Omental fat pad (tissue), 4 donors: ENCODE measurements around the gene COASY. TPM values are rescaled to one million over a fixed set of nuclear protein-coding genes. Genes with fewer than 3 reads are reported as not detected.
"Not testable (repeated sequence)": the region's sequence is repeated elsewhere in the genome, so short reads cannot be mapped to it uniquely, and the experiment has no call there.

Experiments
- ATAC-seq: fragments of 150-250 bp; one replicate; pipeline ENCODE4 v1.9.1; 2016; ENCODE audit warnings: mild to moderate bottlenecking, moderate library complexity; ENCODE audit not compliant: low FRiP score
- DNase-seq: peaks from one replicate; pipeline ENCODE4 v3.0.0-alpha.2; 2019; ENCODE audit warnings: low spot score
- CTCF ChIP-seq, 3 donors: fragments of 450-650 bp; IDR thresholded peaks; one replicate each; pipeline ENCODE4 v1.5.1; 2016 to 2017; ENCODE audit warnings: antibody characterized with exemption in 3 of 3, mild to moderate bottlenecking in 3 of 3, moderate library complexity in 2 of 3
- total RNA-seq, 4 donors: library from RNA; depleted of rRNA; stranded (reverse); fragments of >200 nt; gene quantifications; one replicate each; pipeline ENCODE4 v1.1.0, GENCODE V29; 2016

The COASY gene
- total RNA-seq, 4 donors from 2014 or later = 21.8 to 33.5 (median 26.2) TPM

GRCh38 chr17:42538482-42538881, 23.5 kb upstream of the COASY start:
- DNase-seq (no peak), ATAC-seq (no peak)
- TF ChIP-seq CTCF (IDR thresholded peaks at IDR 0.05) = no peak

- not testable (repeated sequence) for ATAC-seq, DNase-seq
Measured at GRCh38 chr17:42540558-42540957, 21.4 kb upstream of the COASY start.

GRCh38 chr17:42541041-42541833, 20.7 kb upstream of the COASY start:
- TF ChIP-seq CTCF (IDR thresholded peaks at IDR 0.05) = no peak
- ATAC-seq (no peak), DNase-seq (no peak)

- no peak for TF ChIP-seq CTCF (IDR thresholded peaks at IDR 0.05)
- ATAC-seq (no peak), DNase-seq (no peak)
Measured at GRCh38 chr17:42543190-42544079, 18.5 kb upstream of the COASY start.

- no peak for TF ChIP-seq CTCF (IDR thresholded peaks at IDR 0.05)
- no peak for ATAC-seq
- DNase-seq = no peak
Measured at GRCh38 chr17:42544874-42545283, 17.1 kb upstream of the COASY start.

- not testable (repeated sequence) for DNase-seq, ATAC-seq
Measured at GRCh38 chr17:42545755-42546505, 16.0 kb upstream of the COASY start.

- ATAC-seq (no peak), DNase-seq (no peak)
- TF ChIP-seq CTCF (IDR thresholded peaks at IDR 0.05) = no peak
Measured at GRCh38 chr17:42547001-42547461, 14.9 kb upstream of the COASY start.
